ENCODE data around the gene TAS2R20.

- TF ChIP-seq CTCF (IDR thresholded peaks at IDR 0.05 in 2 of 3, conservative IDR thresholded peaks at IDR 0.05 in 1 of 3; ENCODE audit: control insufficient read depth in 2 of 3, extremely low read depth in 1 of 3, insufficient read depth in 1 of 3, low read depth in 3 of 3, low read length in 3 of 3) = peak in 2 of 3 experiments; percentile 1 to 25; a peak in 2 of 6 replicates
- TF ChIP-seq MAX (IDR thresholded peaks at IDR 0.05; ENCODE audit: low read depth, low read length) = no peak
- TF ChIP-seq DPF2 (IDR thresholded peaks at IDR 0.05) = no peak
These were observed 38.3 kb downstream of the TAS2R20 start for GRCh38 chr12:10959804-10960203.

All from GM12878 (cell line).